Ishikawa (cell line): ENCODE results near the gene PHF13.

Experiments used
- CEBPB ChIP-seq: IDR thresholded peaks from 2 replicates; pipeline ENCODE4 v1.6.1; 2012
- CREB1 ChIP-seq: IDR thresholded peaks from 2 replicates; pipeline ENCODE4 v1.6.1; 2012; ENCODE audit warnings: low read depth
- EGR1 ChIP-seq: IDR thresholded peaks from 2 replicates; pipeline ENCODE4 v1.6.1; 2012
- EP300 ChIP-seq: IDR thresholded peaks from 2 replicates; pipeline ENCODE4 v1.6.1; 2012; ENCODE audit warnings: borderline replicate concordance
- FOXM1 ChIP-seq: IDR thresholded peaks from 2 replicates; pipeline ENCODE4 v1.6.1; 2012; ENCODE audit warnings: low read depth, borderline replicate concordance
- MAX ChIP-seq: IDR thresholded peaks from 2 replicates; pipeline ENCODE4 v1.6.1; 2012
- NFIC ChIP-seq: IDR thresholded peaks from 2 replicates; pipeline ENCODE4 v1.6.1; 2012
- RAD21 ChIP-seq: IDR thresholded peaks from 2 replicates; pipeline ENCODE4 v1.6.1; 2012; ENCODE audit warnings: low read depth
- REST ChIP-seq: IDR thresholded peaks from 2 replicates; pipeline ENCODE4 v1.6.1; 2012; ENCODE audit warnings: low read depth, mild to moderate bottlenecking
- TAF1 ChIP-seq: IDR thresholded peaks from 2 replicates; pipeline ENCODE4 v1.6.1; 2012; ENCODE audit warnings: low read depth, mild to moderate bottlenecking
- TCF12 ChIP-seq: IDR thresholded peaks from 2 replicates; pipeline ENCODE4 v1.6.1; 2012; ENCODE audit warnings: low read depth
- TEAD4 ChIP-seq: IDR thresholded peaks from 2 replicates; pipeline ENCODE4 v1.6.1; 2012
- USF1 ChIP-seq: IDR thresholded peaks from 2 replicates; pipeline ENCODE4 v1.6.1; 2012
- YY1 ChIP-seq: IDR thresholded peaks from 2 replicates; pipeline ENCODE4 v1.6.1; 2012; ENCODE audit warnings: low read depth
- ZBTB7A ChIP-seq: IDR thresholded peaks from 2 replicates; pipeline ENCODE4 v1.6.1; 2012; ENCODE audit warnings: low read depth

The PHF13 gene

GRCh38 chr1:6603915-6604558, 9.5 kb upstream of the PHF13 start:
- TF ChIP-seq REST (no peak), ZBTB7A (no peak), TEAD4 (no peak), MAX (no peak), EP300 (no peak), CREB1 (no peak), TCF12 (no peak), YY1 (no peak), RAD21 (no peak), NFIC (no peak), FOXM1 (no peak), TAF1 (no peak), EGR1 (no peak)

- TF ChIP-seq USF1, result no peak
- TF ChIP-seq TAF1, result peak; percentile 44; the same call in 1 of the 2 replicates
These were observed 730 bp upstream of the PHF13 start for GRCh38 chr1:6612641-6613360.

- TF ChIP-seq FOXM1, result no peak
- peak; percentile 84 for TF ChIP-seq ZBTB7A
These were observed 743 bp downstream of the PHF13 start for GRCh38 chr1:6614019-6614928.

GRCh38 chr1:6614929-6615785, 1.6 kb downstream of the PHF13 start:
- TF ChIP-seq RAD21 (no peak), CREB1 (no peak), TEAD4 (no peak), EP300 (no peak), NFIC (no peak), FOXM1 (no peak), USF1 (no peak), TAF1 (no peak), CEBPB (no peak), ZBTB7A (no peak), EGR1 (no peak), YY1 (no peak), REST (no peak), MAX (no peak), TCF12 (no peak)

- no peak for TF ChIP-seq EGR1
- no peak for TF ChIP-seq CREB1
- TF ChIP-seq TAF1, result no peak
These were observed 5.5 kb downstream of the PHF13 start for GRCh38 chr1:6619045-6619444.
